SK-N-SH (cell line): Measurements from ENCODE around the gene TMEM145. TPM values are rescaled to one million over a fixed set of nuclear protein-coding genes. Genes with fewer than 3 reads are reported as not detected.

Source experiments
- CTCF ChIA-PET: fragments of 300-600, 350-600 bp; formaldehyde crosslinking; extraction: SDS; loops from one replicate; lab custom pipeline; 2021; lab: Yijun Ruan, JAX
- POLR2A ChIA-PET: fragments of 350-600 bp; sonication (Branson Sonifier 250); formaldehyde crosslinking; extraction: SDS; loops from one replicate; lab custom pipeline; 2020; ENCODE audit warnings: antibody characterized with exemption, inconsistent platforms; lab: Yijun Ruan, JAX
- DNase-seq: peaks from one replicate; pipeline ENCODE4 v3.0.0; 2012
- H2AFZ ChIP-seq: fragments of 200-600 bp; sonication (generic); 2 replicates; pipeline ENCODE4 v1.8.1; 2016; ENCODE audit warnings: antibody characterized with exemption, mild to moderate bottlenecking, low read depth
- H3F3A ChIP-seq: fragments of 200-600 bp; sonication (generic); replicated peaks from 2 replicates; pipeline ENCODE3; 2016; ENCODE audit warnings: antibody characterized with exemption, mild to moderate bottlenecking; ENCODE audit not compliant: insufficient read depth
- H3K27ac ChIP-seq, 2 experiments: fragments of 200-500 bp in 1 of 2; fragments of 200-600 bp in 1 of 2; sonication (Bioruptor generic) in 1 of 2; sonication (generic), shearing (Covaris generic) in 1 of 2; 2 replicates each; pipeline versions ENCODE4 v1.5.1 to v1.6.1; 2014 to 2016; ENCODE audit warnings: low read depth in 2 of 2, inconsistent platforms in 1 of 2, low read length in 1 of 2, mild to moderate bottlenecking in 1 of 2, mixed read lengths in 1 of 2
- H3K27me3 ChIP-seq: fragments of 200-600 bp; sonication (generic), shearing (Covaris generic); 2 replicates; pipeline ENCODE4 v1.6.1; 2016; ENCODE audit warnings: mixed run types; ENCODE audit not compliant: insufficient read depth
- H3K36me3 ChIP-seq, 2 experiments: fragments of 200-500 bp in 1 of 2; fragments of 200-600 bp in 1 of 2; sonication (Bioruptor generic) in 1 of 2; sonication (generic) in 1 of 2; replicated peaks in 1 of 2; 2 replicates each; pipeline versions ENCODE3 to v1.5.1; 2014 to 2016; ENCODE audit warnings: low read length in 1 of 2, mild to moderate bottlenecking in 1 of 2; ENCODE audit not compliant: insufficient read depth in 2 of 2, control insufficient read depth in 1 of 2
- H3K4me1 ChIP-seq, 2 experiments: fragments of 200-500 bp in 1 of 2; fragments of 200-600 bp in 1 of 2; sonication (Bioruptor generic) in 1 of 2; sonication (generic), shearing (Covaris generic) in 1 of 2; 2 replicates each; pipeline versions ENCODE4 v1.5.1 to v1.6.1; 2014 to 2016; ENCODE audit warnings: low read depth in 1 of 2, low read length in 1 of 2, mixed run types in 1 of 2; ENCODE audit not compliant: insufficient read depth in 2 of 2, control insufficient read depth in 1 of 2
- H3K4me2 ChIP-seq: fragments of 200-600 bp; sonication (generic), shearing (Covaris generic); 2 replicates; pipeline ENCODE4 v1.6.1; 2017; ENCODE audit warnings: mixed run types
- H3K4me3 ChIP-seq, 2 experiments: fragments of 200-500 bp in 1 of 2; fragments of 200-600 bp in 1 of 2; sonication (Bioruptor generic) in 1 of 2; sonication (generic), shearing (Covaris generic) in 1 of 2; 2 replicates each; pipeline versions ENCODE4 v1.5.1 to v1.8.1; 2014 to 2016; ENCODE audit warnings: low read depth in 2 of 2, inconsistent platforms in 1 of 2, low read length in 1 of 2, mild to moderate bottlenecking in 1 of 2, mixed read lengths in 1 of 2, moderate library complexity in 1 of 2
- H3K79me2 ChIP-seq: fragments of 200-600 bp; sonication (generic); 2 replicates; pipeline ENCODE4 v1.8.1; 2017; ENCODE audit warnings: mild to moderate bottlenecking; ENCODE audit not compliant: insufficient read depth
- H3K9ac ChIP-seq: fragments of 200-600 bp; sonication (generic); 2 replicates; pipeline ENCODE4 v1.6.1; 2017; ENCODE audit warnings: mixed run types
- H3K9me2 ChIP-seq: fragments of 200-600 bp; sonication (generic); 2 replicates; pipeline ENCODE4 v1.6.1; 2017; ENCODE audit warnings: mixed run types
- H3K9me3 ChIP-seq: fragments of 200-600 bp; sonication (generic); 2 replicates; pipeline ENCODE4 v1.6.1; 2017; ENCODE audit warnings: mixed run types, mild to moderate bottlenecking, moderate library complexity
- H4K20me1 ChIP-seq: fragments of 200-600 bp; sonication (generic); 2 replicates; pipeline ENCODE4 v1.6.1; 2017; ENCODE audit warnings: mild to moderate bottlenecking, mixed run types; ENCODE audit not compliant: insufficient read depth
- CHD2 ChIP-seq: fragments of 150-350 bp; IDR thresholded peaks from 2 replicates; pipeline ENCODE4 v1.6.1; 2018; ENCODE audit warnings: low read length; ENCODE audit not compliant: partially characterized antibody
- CTCF ChIP-seq: fragments of 200-600 bp; sonication (generic); IDR thresholded peaks from 2 replicates; pipeline ENCODE4 v1.6.1; 2017; ENCODE audit warnings: antibody characterized with exemption, mild to moderate bottlenecking, moderate library complexity
- ELF1 ChIP-seq: IDR thresholded peaks from 2 replicates; pipeline ENCODE4 v1.4.0; 2012
- FOSL2 ChIP-seq: IDR thresholded peaks from 2 replicates; pipeline ENCODE4 v1.4.0; 2012; ENCODE audit warnings: low read depth, mild to moderate bottlenecking, moderate library complexity, borderline replicate concordance
- FOXJ3 ChIP-seq: sonication (generic); formaldehyde crosslinking; IDR thresholded peaks from 2 replicates; pipeline ENCODE4 v1.5.1; 2020; ENCODE audit warnings: mild to moderate bottlenecking, missing genetic modification reagents
- FOXM1 ChIP-seq: IDR thresholded peaks from 2 replicates; pipeline ENCODE4 v1.4.0; 2012; ENCODE audit warnings: low read depth, mild to moderate bottlenecking
- GATA2 ChIP-seq: sonication (generic); formaldehyde crosslinking; IDR thresholded peaks from 2 replicates; pipeline ENCODE4 v1.5.0; 2020; ENCODE audit warnings: mild to moderate bottlenecking, missing genetic modification reagents
- JUND ChIP-seq: IDR thresholded peaks from 2 replicates; pipeline ENCODE4 v1.4.0; 2012
- RCOR1 ChIP-seq: fragments of 150-350 bp; IDR thresholded peaks from 2 replicates; pipeline ENCODE4 v1.6.1; 2017; ENCODE audit warnings: antibody characterized with exemption, low read length
- REST ChIP-seq: IDR thresholded peaks from 2 replicates; pipeline ENCODE4 v1.6.1; 2012; ENCODE audit warnings: mild to moderate bottlenecking, low read depth, low read length, moderate library complexity
- SMC3 ChIP-seq: IDR thresholded peaks from 2 replicates; pipeline ENCODE4 v1.6.1; 2012; ENCODE audit warnings: low read depth, low read length, improper control_type of control experiment
- TAF1 ChIP-seq: IDR thresholded peaks from 2 replicates; pipeline ENCODE4 v1.6.1; 2012; ENCODE audit warnings: low read depth, mild to moderate bottlenecking, low read length, moderate library complexity, borderline replicate concordance
- USF2 ChIP-seq: fragments of 150-350 bp; IDR thresholded peaks from 2 replicates; pipeline ENCODE4 v1.6.1; 2017; ENCODE audit warnings: antibody characterized with exemption, low read length, low read depth, borderline replicate concordance
- ZBTB33 ChIP-seq: IDR thresholded peaks from 2 replicates; pipeline ENCODE4 v1.4.0; 2012; ENCODE audit warnings: low read depth, borderline replicate concordance
- WGBS: methylation state at CpG from one replicate; pipeline ENCODE4 v1.1.6; 2017; ENCODE audit warnings: low lambda C conversion rate; 5-methylcytosine and 5-hydroxymethylcytosine counted together
- polyA plus RNA-seq, 3 experiments: library from polyadenylated mRNA; depleted of rRNA; stranded (reverse); fragments of >200 nt; gene quantifications; 2 replicates each; pipeline ENCODE4 v1.2.3, GENCODE V29; 2012

TMEM145 gene
- polyA plus RNA-seq, 1 of the 3 experiments (the other 2 are of a cell fraction), result 2.0 TPM

- no peak for DNase-seq
- ChIA-PET POLR2A (no interaction called here), CTCF (interaction anchor here (1.3 kb wide), 1 partner anchor 22 kb away, joined by 4 read pairs; no protein-coding TSS in a partner anchor)
- Histone ChIP-seq H4K20me1 (no peaks in the 10 kb centered on the region), H3K79me2 (no peaks in the 10 kb centered on the region), H3K9me2 (no peaks in the 10 kb centered on the region), H3K27me3 (no peaks in the 10 kb centered on the region), H3K27ac (no peak overlapping the region), H3K4me2 (no peak overlapping the region), H3K4me1 (peaks cover 0 to 7% of the 10 kb centered on the region in 2 experiments; a peak in 1 of 4 replicates), H3F3A (no peaks in the 10 kb centered on the region), H3K36me3 (no peaks in the 10 kb centered on the region), H3K4me3 (no peak overlapping the region), H3K9ac (no peak overlapping the region), H2AFZ (no peak overlapping the region), H3K9me3 (no peaks in the 10 kb centered on the region)
- WGBS, result 78% methylated on average over 12 of the region's 13 CpGs
- TF ChIP-seq FOSL2 (no peak), FOXM1 (no peak), ZBTB33 (no peak), RCOR1 (no peak), USF2 (no peak), CTCF (no peak), CHD2 (no peak)
These were observed 4.4 kb downstream of the TMEM145 start for GRCh38 chr19:42317535-42317934.

GRCh38 chr19:42322305-42322704 is 9.2 kb downstream of the TMEM145 start:
- Histone ChIP-seq H3K36me3 (no peaks in the 10 kb centered on the region), H3K27me3 (no peaks in the 10 kb centered on the region), H3K4me1 (peaks cover 8 to 14% of the 10 kb centered on the region in 2 experiments; a peak in 1 of 4 replicates), H3K4me2 (no peak overlapping the region), H3K9me3 (no peaks in the 10 kb centered on the region), H3K79me2 (peaks cover 17% of the 10 kb centered on the region), H3K9me2 (no peaks in the 10 kb centered on the region), H3F3A (no peaks in the 10 kb centered on the region), H3K9ac (no peak overlapping the region), H3K4me3 (no peak overlapping the region), H2AFZ (no peak overlapping the region), H4K20me1 (no peaks in the 10 kb centered on the region; the same call in 1 of the 2 replicates), H3K27ac (no peak overlapping the region)
- no peak for DNase-seq
- POLR2A ChIA-PET, result interaction anchor here (0.5 to 1.2 kb wide), 3 partner anchors 20 to 107 kb away, joined by 3 read pairs; partner anchors contain the start of gene PAFAH1B3
- 89% methylated on average over 9 of the region's 9 CpGs for WGBS
- CTCF ChIA-PET, result interaction anchor here (1.2 to 2.2 kb wide), 4 partner anchors 27 to 214 kb away, joined by 3 to 8 read pairs (median 4); no protein-coding TSS in a partner anchor
- TF ChIP-seq REST, result no peak
- TF ChIP-seq CTCF, result no peak
- TF ChIP-seq JUND, result no peak
- no peak for TF ChIP-seq GATA2 (CRISPR knock-in tag)
- TF ChIP-seq TAF1, result no peak
- no peak for TF ChIP-seq SMC3
- TF ChIP-seq USF2, result no peak
- no peak for TF ChIP-seq ELF1
- no peak for TF ChIP-seq FOXJ3 (CRISPR knock-in tag)
